ENCODE results near the gene PSEN2.
"Not testable (repeated sequence)": the region's sequence is repeated elsewhere in the genome, so short reads cannot be mapped to it uniquely, and the experiment has no call there.

The PSEN2 gene

GRCh38 chr1:226870401-226871279, at the start of gene PSEN2:
TSS of gene PSEN2 (plus strand) at chr1:226870616. CDS start at chr1:226881908, 11,292 bp downstream.
- H3K4me1 Mint-ChIP-seq = peaks cover 14% of the 10 kb centered on the region
- DNase-seq = peak; percentile 70
- peak within 1 kb of the TSS; percentile 72 for H3K4me3 Mint-ChIP-seq
- peaks cover 59% of the 10 kb centered on the region for H3K27me3 Mint-ChIP-seq
- H3K27ac Mint-ChIP-seq = no peak within 1 kb of the TSS
- CTCF ChIA-PET = interaction anchor here (0.6 to 0.9 kb wide), 2 partner anchors 12 to 174 kb away, joined by 3 read pairs; no protein-coding TSS in a partner anchor
- no peaks in the 10 kb centered on the region for H3K9me3 Mint-ChIP-seq
- no peaks in the 10 kb centered on the region for H3K36me3 Mint-ChIP-seq

DNA sequence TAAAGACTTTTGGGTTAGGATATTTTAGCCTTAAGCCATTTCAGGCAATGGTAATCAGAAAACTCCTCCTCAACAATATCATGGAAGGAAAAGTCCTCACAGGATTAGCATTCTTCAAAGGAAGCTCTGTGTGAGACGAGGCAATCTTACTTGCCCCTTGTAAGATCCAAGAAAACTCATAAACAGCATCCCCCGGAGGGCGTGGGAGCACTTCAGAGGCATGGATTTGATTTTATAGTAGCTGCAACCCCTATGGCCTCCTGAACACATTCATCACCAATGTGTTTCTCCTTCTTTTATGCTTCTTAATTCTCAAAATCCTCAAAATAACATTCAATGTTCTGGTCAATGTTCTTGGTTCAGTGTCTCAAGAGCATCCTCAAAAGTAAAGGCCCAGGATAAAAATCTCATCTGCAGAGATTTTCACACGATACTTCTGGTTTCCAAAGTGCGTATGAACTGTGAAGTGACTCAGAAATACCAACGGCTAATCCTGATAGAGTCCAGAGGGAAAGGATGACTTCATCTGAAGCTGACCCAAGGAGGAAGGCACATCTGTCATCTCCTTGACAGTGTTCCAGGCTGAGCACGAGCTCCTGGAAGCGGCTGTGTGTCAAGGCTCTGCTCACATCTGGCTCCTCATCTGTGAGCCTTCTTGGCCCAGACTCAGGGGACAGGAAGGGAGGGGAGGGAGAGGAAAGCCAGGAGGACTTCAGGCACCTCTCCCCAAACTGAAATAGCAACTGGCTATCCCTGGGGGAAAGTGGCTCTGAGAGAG, 49.3 kb upstream of the PSEN2 start:
- no peak for DNase-seq
- Mint-ChIP-seq H3K4me3 (no peak overlapping the region), H3K27ac (no peak overlapping the region), H3K27me3 (peaks cover 6% of the 10 kb centered on the region), H3K9me3 (no peaks in the 10 kb centered on the region), H3K36me3 (no peaks in the 10 kb centered on the region), H3K4me1 (no peaks in the 10 kb centered on the region)
- CTCF ChIA-PET = interaction anchor here (0.6 to 1.6 kb wide), 3 partner anchors 187 to 401 kb away, joined by 3 to 5 read pairs (median 4); no protein-coding TSS in a partner anchor

DNA sequence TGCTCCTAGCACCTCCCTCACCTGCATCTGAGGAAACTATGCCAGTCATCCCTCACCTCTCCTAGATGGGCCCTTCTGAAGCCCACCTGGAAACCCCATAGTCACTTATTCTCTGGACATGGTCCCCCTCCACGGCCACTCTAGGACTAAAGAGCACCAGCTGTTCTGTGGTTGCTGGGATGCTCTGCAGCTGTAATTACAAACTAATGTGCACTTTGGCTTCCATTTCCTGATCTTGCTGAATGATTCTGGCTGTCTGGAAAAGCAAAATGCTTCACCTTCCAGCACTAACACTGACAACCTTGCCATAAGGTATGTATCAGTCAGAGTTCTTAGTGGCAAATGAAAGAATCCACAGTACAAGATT, 48.7 kb upstream of the PSEN2 start:
- H3K36me3 Mint-ChIP-seq = no peaks in the 10 kb centered on the region
- DNase-seq = no peak
- H3K27me3 Mint-ChIP-seq = peaks cover 6% of the 10 kb centered on the region
- H3K27ac Mint-ChIP-seq = no peak overlapping the region
- no peaks in the 10 kb centered on the region for H3K9me3 Mint-ChIP-seq
- no peak overlapping the region for H3K4me3 Mint-ChIP-seq
- CTCF ChIA-PET = interaction anchor here (0.9 kb wide), 1 partner anchor 187 kb away, joined by 3 read pairs; no protein-coding TSS in a partner anchor
- no peaks in the 10 kb centered on the region for H3K4me1 Mint-ChIP-seq

GRCh38 chr1:226823643-226824042, 46.8 kb upstream of the PSEN2 start:
- H3K4me1 Mint-ChIP-seq = peaks cover 17% of the 10 kb centered on the region
- H3K4me3 Mint-ChIP-seq = no peak overlapping the region
- DNase-seq = no peak
- CTCF ChIA-PET = interaction anchor here (1.0 to 1.7 kb wide), 3 partner anchors 173 to 200 kb away, joined by 3 to 7 read pairs (median 4); no protein-coding TSS in a partner anchor
- no peaks in the 10 kb centered on the region for H3K36me3 Mint-ChIP-seq
- H3K9me3 Mint-ChIP-seq = no peaks in the 10 kb centered on the region
- no peak overlapping the region for H3K27ac Mint-ChIP-seq
- peaks cover 6% of the 10 kb centered on the region for H3K27me3 Mint-ChIP-seq

- Mint-ChIP-seq H3K27ac (no peak overlapping the region), H3K4me1 (peaks cover 17% of the 10 kb centered on the region), H3K27me3 (peaks cover 1% of the 10 kb centered on the region), H3K4me3 (no peak overlapping the region), H3K36me3 (no peaks in the 10 kb centered on the region), H3K9me3 (no peaks in the 10 kb centered on the region)
- no peak for DNase-seq
- CTCF ChIA-PET = interaction anchor here (1.9 to 5.4 kb wide), 4 partner anchors 90 to 199 kb away, joined by 5 to 75 read pairs (median 18); no protein-coding TSS in a partner anchor
These were observed 45.2 kb upstream of the PSEN2 start for GRCh38 chr1:226825037-226825745.

DNA sequence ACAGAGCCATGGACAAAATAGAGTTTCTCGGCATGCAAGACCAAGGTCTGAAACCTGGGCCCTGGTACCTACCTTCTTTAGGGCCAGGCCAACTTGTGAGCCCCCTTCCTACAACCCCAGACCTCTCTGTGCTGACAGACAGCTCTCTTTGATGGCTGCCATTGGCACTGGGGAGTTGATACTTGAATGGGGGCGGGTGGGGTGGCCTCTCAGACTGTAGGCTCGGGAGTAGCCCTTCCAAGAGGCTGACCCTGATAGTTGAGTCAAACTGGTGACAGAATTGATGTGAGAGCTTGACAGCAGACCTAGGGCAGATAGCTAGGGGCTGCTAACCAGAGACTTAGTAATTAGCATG, 44.7 kb upstream of the PSEN2 start:
- Mint-ChIP-seq H3K27me3 (peaks cover 4% of the 10 kb centered on the region), H3K4me1 (peaks cover 17% of the 10 kb centered on the region), H3K27ac (no peak overlapping the region), H3K36me3 (no peaks in the 10 kb centered on the region), H3K4me3 (no peak overlapping the region), H3K9me3 (no peaks in the 10 kb centered on the region)
- no peak for DNase-seq
- CTCF ChIA-PET = interaction anchor here (1.9 to 5.4 kb wide), 4 partner anchors 91 to 200 kb away, joined by 5 to 75 read pairs (median 18); no protein-coding TSS in a partner anchor

GRCh38 chr1:226826479-226827261, 43.7 kb upstream of the PSEN2 start:
- CTCF ChIA-PET = interaction anchor here (0.6 to 5.4 kb wide), 11 partner anchors 87 to 201 kb away, joined by 3 to 75 read pairs (median 5); partner anchors contain the start of gene ITPKB
- Mint-ChIP-seq H3K4me3 (no peak overlapping the region), H3K9me3 (no peaks in the 10 kb centered on the region), H3K27ac (peak overlapping the region; percentile 46), H3K27me3 (peaks cover 7% of the 10 kb centered on the region), H3K36me3 (no peaks in the 10 kb centered on the region), H3K4me1 (peaks cover 17% of the 10 kb centered on the region)
- DNase-seq = no peak

GRCh38 chr1:226827458-226827857, 43.0 kb upstream of the PSEN2 start:
- Mint-ChIP-seq H3K4me3 (peak overlapping the region; percentile 27), H3K27ac (peak overlapping the region; percentile 88), H3K36me3 (no peaks in the 10 kb centered on the region), H3K9me3 (no peaks in the 10 kb centered on the region), H3K27me3 (peaks cover 11% of the 10 kb centered on the region), H3K4me1 (peaks cover 17% of the 10 kb centered on the region)
- peak; percentile 32 for DNase-seq
- CTCF ChIA-PET = interaction anchor here (0.9 to 5.4 kb wide), 16 partner anchors 54 to 201 kb away, joined by 3 to 75 read pairs (median 4); partner anchors contain the start of gene ITPKB

DNA sequence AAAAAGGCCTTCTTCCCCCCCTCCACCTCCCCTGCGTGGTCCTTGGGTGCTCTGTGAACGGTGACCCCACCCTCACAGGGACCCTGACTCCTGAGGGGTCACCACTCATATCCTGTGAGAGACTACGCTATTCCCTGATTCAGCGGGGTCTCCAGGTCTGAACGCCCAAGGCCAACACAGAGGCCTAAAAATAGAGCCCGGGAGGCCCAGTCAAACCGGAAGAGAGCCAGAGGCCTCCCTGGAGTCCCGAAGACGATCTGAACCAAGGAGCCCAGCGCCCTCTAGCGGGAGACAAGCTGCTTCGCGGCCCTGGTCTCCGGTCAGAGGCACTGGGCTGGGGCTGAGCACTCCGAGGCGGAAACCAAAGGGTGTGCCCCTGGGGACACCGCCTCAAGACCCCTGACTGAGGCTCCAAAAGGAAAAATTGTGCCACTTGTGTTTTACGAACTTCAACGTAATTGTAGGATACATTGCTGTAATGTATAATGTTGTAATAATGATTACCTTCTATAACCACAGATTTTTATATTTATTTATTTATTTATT, 42.4 kb upstream of the PSEN2 start:
- Mint-ChIP-seq H3K27ac (peak overlapping the region; percentile 88), H3K4me3 (no peak overlapping the region), H3K4me1 (peaks cover 17% of the 10 kb centered on the region), H3K9me3 (no peaks in the 10 kb centered on the region), H3K36me3 (no peaks in the 10 kb centered on the region), H3K27me3 (peaks cover 16% of the 10 kb centered on the region)
- CTCF ChIA-PET = interaction anchor here (0.6 to 5.4 kb wide), 17 partner anchors 11 to 202 kb away, joined by 3 to 75 read pairs (median 4); no protein-coding TSS in a partner anchor
- DNase-seq = peak; percentile 97

- Mint-ChIP-seq H3K9me3 (peaks cover 2% of the 10 kb centered on the region), H3K4me1 (peaks cover 17% of the 10 kb centered on the region), H3K27me3 (peaks cover 25% of the 10 kb centered on the region), H3K4me3 (no peak overlapping the region), H3K27ac (no peak overlapping the region), H3K36me3 (no peaks in the 10 kb centered on the region)
- no peak for DNase-seq
- CTCF ChIA-PET = interaction anchor here (1.0 to 5.4 kb wide), 7 partner anchors 110 to 203 kb away, joined by 3 to 75 read pairs (median 5); no protein-coding TSS in a partner anchor
These were observed 41.3 kb upstream of the PSEN2 start for GRCh38 chr1:226829105-226829504.

DNA sequence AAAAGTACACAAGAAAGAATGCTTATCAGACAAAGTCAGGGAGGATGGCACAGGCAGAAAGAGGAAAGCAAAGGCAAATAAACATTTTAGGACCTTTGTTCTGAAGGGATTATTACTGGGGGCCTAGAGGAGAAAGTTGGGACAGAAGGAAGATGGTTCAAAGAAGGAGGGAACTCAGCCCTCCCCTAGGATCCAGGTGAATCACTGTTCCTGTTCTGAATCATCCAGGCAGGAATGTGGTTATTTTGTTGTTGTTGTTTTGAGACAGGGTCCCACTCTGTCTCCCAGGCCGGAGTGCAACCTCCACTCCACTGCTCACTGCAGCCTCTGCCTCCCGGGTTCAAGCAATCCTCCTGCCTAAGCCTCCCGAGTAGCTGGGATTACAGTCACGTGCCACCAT, 38.5 kb upstream of the PSEN2 start:
- DNase-seq = no peak
- peaks cover 14% of the 10 kb centered on the region for H3K4me1 Mint-ChIP-seq
- H3K4me3 Mint-ChIP-seq = no peak overlapping the region
- CTCF ChIA-PET = no interaction called here
- no peaks in the 10 kb centered on the region for H3K36me3 Mint-ChIP-seq
- peaks cover 34% of the 10 kb centered on the region for H3K27me3 Mint-ChIP-seq
- H3K27ac Mint-ChIP-seq = no peak overlapping the region
- peaks cover 2% of the 10 kb centered on the region for H3K9me3 Mint-ChIP-seq

DNA sequence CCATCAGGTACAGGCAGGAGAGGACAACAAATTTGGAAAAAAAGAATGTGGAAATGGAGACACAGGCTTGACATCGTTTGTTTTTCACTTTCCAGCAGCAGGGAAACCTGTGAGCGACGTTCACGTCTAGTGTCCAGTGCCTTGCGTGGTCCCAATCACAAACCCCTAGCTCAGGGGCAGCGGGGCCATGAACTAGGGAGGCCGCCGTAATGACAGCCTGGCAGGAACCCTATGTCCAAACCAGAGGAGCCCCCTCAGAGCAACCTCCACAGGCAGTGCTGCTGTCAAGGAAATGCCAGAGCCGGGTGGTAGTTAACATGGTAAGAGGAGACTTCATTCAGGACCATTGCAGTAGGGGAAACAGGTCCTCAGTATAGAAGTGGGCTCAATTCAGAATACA, 37.8 kb upstream of the PSEN2 start:
- DNase-seq = no peak
- Mint-ChIP-seq H3K4me1 (peaks cover 8% of the 10 kb centered on the region), H3K36me3 (no peaks in the 10 kb centered on the region), H3K27ac (no peak overlapping the region), H3K9me3 (peaks cover 2% of the 10 kb centered on the region), H3K4me3 (no peak overlapping the region), H3K27me3 (peaks cover 34% of the 10 kb centered on the region)
- CTCF ChIA-PET = no interaction called here

DNA sequence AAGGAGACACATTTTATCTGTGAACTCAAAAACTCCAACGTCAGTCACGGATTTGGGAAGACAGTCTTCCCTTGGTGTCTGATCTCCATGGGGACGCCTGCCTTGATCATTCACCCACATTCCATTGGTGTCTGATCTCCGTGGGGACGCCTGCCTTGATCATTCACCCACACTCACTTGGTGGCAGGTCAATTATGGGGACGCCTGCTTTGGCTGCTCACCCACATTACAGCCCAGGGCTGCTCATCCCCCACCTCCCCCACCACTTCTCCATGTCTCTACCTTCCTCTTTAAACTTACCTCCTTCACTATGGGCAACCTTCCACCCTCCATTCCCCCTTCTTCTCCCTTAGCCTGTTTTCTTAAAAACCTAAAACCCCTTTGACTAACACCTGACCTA, 36.2 kb upstream of the PSEN2 start:
- H3K27ac Mint-ChIP-seq, CTCF ChIA-PET, H3K9me3 Mint-ChIP-seq: not testable (repeated sequence)

More for the DNA sequence above, 36.2 kb upstream of the PSEN2 start:
- DNase-seq, H3K4me1 Mint-ChIP-seq, H3K4me3 Mint-ChIP-seq, H3K36me3 Mint-ChIP-seq: not testable (repeated sequence)
- H3K27me3 Mint-ChIP-seq = peaks cover 34% of the 10 kb centered on the region
